Endothelial cell of hepatic sinusoid (primary cell): ENCODE measurements around the gene PRR35.

Experiments used
- in situ Hi-C: cut with HindIII; loops from 2 replicates; pipeline ENCODE4 v1.10.0; 2017; ENCODE audit warnings: low sequenced_read_pairs

Gene PRR35

GRCh38 chr16:615122-615521 is 54.9 kb downstream of the PRR35 start:
- in situ Hi-C loops: no loop called here
